IPS-18a (cell line): ENCODE data around the gene SH3BP1.
"Not testable (repeated sequence)": the region's sequence is repeated elsewhere in the genome, so short reads cannot be mapped to it uniquely, and the experiment has no call there.

Source experiments
- H3K27ac ChIP-seq: one replicate; pipeline ENCODE4 v1.5.1; 2013; ENCODE audit warnings: low read length
- H3K27me3 ChIP-seq: one replicate; pipeline ENCODE4 v1.6.1; 2013; ENCODE audit warnings: mild to moderate bottlenecking, low read length; ENCODE audit not compliant: control insufficient read depth, insufficient read depth
- H3K36me3 ChIP-seq: one replicate; pipeline ENCODE4 v1.6.1; 2013; ENCODE audit warnings: low read depth, low read length; ENCODE audit not compliant: control insufficient read depth
- H3K4me1 ChIP-seq: one replicate; pipeline ENCODE4 v1.6.1; 2013; ENCODE audit warnings: low read depth, low read length; ENCODE audit not compliant: control insufficient read depth
- H3K4me3 ChIP-seq: one replicate; pipeline ENCODE4 v1.5.1; 2013; ENCODE audit warnings: low read length
- H3K9ac ChIP-seq: one replicate; pipeline ENCODE4 v1.6.1; 2013; ENCODE audit warnings: mild to moderate bottlenecking, low read length, moderate library complexity
- H3K9me3 ChIP-seq: one replicate; pipeline ENCODE4 v1.6.1; 2013; ENCODE audit warnings: low read depth, low read length; ENCODE audit not compliant: control insufficient read depth

SH3BP1 gene

DNA sequence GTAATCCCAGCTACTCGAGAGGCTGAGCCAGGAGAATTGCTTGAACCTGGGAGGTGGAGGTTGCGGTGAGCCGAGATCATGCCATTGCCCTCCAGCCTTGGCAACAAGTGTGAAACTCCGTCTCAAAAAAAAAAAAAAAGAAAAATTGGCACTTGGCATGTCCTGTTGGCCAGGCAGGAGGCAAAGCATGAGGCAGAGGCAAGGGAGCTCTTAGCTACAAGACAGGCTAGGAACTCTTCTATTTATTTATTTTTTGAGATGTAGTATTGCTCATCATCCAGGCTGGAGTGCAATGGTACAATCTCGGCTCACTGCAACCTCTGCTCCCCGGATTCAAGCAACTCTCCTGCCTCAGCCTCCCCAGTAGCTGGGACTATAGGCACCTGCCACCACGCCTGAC lies 54.7 kb downstream of the SH3BP1 start:
- H3K4me1 ChIP-seq, H3K27ac ChIP-seq, H3K27me3 ChIP-seq, H3K9ac ChIP-seq, H3K4me3 ChIP-seq, H3K9me3 ChIP-seq: not testable (repeated sequence)
- H3K36me3 ChIP-seq, result peaks cover 21% of the 10 kb centered on the region

DNA sequence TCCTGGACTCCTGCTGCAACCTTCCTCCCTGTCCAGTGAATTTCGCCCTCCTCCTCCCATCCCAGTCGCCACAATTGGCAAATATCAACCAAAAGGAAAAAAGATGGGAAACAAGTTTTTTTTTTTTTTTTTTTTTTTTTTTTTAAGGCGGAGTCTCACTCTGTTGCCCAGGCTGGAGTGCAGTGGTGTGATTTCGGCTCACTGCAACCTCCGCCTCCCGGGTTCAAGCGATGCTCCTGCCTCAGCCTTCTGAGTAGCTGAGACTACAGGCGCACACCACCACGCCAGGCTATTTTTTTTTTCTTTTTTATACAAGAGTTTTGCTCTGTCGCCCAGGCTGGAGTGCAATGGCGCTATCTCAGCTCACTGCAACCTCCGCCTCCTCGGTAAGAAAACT lies 56.8 kb downstream of the SH3BP1 start:
- Histone ChIP-seq H3K36me3 (peaks cover 17% of the 10 kb centered on the region), H3K4me3 (peak overlapping the region; percentile 77)
- not testable (repeated sequence) for H3K27ac ChIP-seq, H3K9me3 ChIP-seq, H3K4me1 ChIP-seq, H3K9ac ChIP-seq, H3K27me3 ChIP-seq

DNA sequence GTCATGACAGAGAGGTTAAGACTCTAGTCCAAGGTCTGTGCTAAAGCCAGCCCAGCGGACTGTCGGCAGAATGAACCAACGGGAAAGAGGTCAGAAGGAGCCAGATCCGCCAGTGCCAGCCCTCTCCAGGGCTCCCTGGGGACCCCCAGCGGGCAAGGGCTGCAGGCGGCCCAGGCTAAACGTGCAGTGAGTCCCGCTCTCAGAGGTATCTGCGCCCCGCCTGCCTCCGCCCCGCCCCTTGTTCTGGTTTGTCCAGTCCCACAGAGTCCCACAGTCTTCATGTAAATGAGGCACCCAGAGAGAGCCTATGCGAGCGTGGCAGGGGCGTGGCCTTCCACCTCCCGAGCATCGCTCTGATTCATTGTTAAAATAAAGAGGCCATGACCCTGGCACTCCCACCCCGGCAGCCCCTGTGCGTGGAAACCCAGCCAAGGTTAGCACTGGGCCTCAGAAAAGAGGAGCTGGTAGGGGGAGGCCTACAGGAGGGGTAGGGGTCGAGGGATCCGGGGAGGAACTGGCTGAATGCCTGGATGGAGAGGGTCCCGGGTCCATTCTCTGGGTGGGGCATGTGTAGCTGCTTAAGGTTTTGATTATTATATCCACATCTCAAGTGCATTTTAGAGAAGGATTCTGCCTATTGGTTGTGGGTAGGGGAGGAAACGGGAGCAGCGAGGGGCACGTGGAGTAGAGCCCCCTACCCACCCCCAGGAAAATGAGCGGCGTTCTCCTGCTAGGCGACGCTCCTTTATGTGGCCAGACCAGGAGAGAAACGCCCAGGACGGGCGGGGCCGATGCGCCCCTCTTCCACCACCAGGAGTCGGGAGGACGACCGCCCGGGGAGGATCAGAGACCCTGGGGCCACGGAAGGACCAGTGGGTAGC lies 57.4 kb downstream of the SH3BP1 start, which contains the start of gene TRIOBP:
TSS of gene TRIOBP (plus strand) at position 392 of the 881 bp plus-strand sequence. CDS start 4,318 bp downstream, outside the sequence.
- Histone ChIP-seq H3K4me3 (peak within 1 kb of the TSS; percentile 77), H3K4me1 (no peaks in the 10 kb centered on the region), H3K9ac (peak within 1 kb of the TSS; percentile 71)

DNA sequence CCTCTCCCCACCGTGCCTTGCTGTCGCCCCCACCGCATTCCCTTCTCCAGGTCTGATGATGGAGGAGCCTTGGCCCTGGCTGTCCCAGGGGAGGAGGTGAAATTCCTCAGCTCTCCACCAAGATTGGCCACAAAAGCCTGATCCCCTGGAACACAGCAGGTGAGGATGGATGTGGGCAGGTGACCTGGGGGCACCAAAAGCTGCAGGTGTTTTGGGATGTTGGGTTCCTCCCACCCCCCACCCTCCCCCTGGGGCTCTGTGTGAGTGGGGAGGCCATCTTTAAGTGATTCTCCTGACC lies 58.0 kb downstream of the SH3BP1 start:
- H3K4me1 ChIP-seq, result no peaks in the 10 kb centered on the region
- no peaks in the 10 kb centered on the region for H3K9me3 ChIP-seq
- peak overlapping the region; percentile 71 for H3K9ac ChIP-seq
- peaks cover 18% of the 10 kb centered on the region for H3K36me3 ChIP-seq
- peak overlapping the region; percentile 77 for H3K4me3 ChIP-seq
- H3K27me3 ChIP-seq, result no peaks in the 10 kb centered on the region
- H3K27ac ChIP-seq, result peak overlapping the region; percentile 26

More for the DNA sequence above, 57.4 kb downstream of the SH3BP1 start, which contains the start of gene TRIOBP:
- Histone ChIP-seq H3K36me3 (peaks cover 17% of the 10 kb centered on the region), H3K27me3 (no peaks in the 10 kb centered on the region), H3K27ac (peak within 1 kb of the TSS; percentile 26), H3K9me3 (no peaks in the 10 kb centered on the region)

DNA sequence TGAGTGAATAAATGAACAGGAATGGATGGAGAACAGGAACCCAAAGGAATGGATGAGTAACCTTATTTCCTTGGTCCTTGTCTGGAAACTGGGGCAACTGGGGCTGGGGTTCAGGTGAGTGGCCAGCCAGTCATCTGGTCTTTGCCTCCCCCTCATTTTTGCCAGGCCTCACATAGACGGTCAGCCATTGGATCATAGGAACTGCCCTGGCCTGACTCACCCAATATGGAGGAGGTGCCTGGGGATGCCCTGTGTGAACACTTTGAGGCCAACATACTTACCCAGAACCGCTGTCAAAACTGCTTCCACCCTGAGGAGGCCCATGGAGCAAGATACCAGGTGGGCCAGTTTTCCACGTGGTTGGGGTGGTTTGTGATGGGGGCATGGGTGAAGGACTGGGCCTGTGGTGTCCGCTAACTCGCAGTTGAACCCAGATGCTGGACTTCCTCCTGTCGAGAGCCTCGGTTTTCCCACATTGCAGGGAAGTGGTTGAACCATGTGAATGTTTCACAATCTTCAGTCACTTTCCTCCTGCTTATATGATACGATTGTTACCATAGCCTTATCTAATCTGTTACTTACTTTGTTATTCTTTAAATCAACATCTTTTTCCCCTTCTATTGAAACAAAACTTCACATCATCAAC lies 61.8 kb downstream of the SH3BP1 start:
- peaks cover 39% of the 10 kb centered on the region for H3K36me3 ChIP-seq
- no peak overlapping the region for H3K27ac ChIP-seq
- no peaks in the 10 kb centered on the region for H3K27me3 ChIP-seq
- no peaks in the 10 kb centered on the region for H3K9me3 ChIP-seq
- no peak overlapping the region for H3K4me3 ChIP-seq
- H3K4me1 ChIP-seq, result no peaks in the 10 kb centered on the region
- H3K9ac ChIP-seq, result no peak overlapping the region

DNA sequence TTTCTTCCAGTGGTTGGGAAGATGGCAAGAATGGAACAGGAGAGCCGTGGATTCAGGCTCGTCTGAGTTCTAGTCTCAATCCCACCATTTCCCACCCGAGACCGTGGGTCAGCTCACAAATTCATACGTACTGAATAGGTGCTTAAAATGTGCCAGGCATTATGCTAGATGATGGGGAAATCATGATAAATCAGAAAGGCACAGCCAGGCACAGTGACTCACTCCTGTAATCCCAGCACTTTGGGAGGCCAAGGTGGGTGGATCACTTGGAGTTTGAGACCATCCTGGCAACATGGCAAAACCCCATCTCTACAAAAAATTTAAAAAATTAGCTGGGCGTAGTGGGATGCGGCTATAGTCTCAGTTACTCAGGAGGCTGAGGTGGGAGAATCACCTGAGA lies 64.4 kb downstream of the SH3BP1 start:
- Histone ChIP-seq H3K9ac (no peak overlapping the region), H3K27ac (no peak overlapping the region), H3K36me3 (peaks cover 39% of the 10 kb centered on the region), H3K4me3 (no peak overlapping the region), H3K4me1 (no peaks in the 10 kb centered on the region), H3K27me3 (no peaks in the 10 kb centered on the region), H3K9me3 (no peaks in the 10 kb centered on the region)

DNA sequence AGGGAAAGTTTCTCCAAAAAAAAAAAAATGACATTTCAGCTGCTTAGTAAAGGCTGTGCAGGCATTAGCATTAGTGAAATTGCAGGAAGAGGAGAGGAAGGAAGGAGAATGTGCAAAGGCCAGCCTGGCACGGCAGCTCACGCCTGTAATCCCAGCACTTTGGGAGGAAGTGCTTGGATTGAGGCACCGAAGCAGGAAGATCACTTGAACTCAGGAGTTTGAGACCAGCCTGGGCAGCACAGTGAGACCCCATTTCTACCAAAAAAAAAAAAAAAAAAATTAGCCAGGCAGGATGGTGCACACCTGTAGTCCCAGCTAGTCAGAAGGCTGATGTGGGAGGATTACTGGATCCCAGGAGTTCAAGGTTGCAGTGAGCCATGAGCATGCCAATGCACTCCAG lies 65.2 kb downstream of the SH3BP1 start:
- Histone ChIP-seq H3K4me1 (no peaks in the 10 kb centered on the region), H3K27me3 (no peaks in the 10 kb centered on the region)

DNA sequence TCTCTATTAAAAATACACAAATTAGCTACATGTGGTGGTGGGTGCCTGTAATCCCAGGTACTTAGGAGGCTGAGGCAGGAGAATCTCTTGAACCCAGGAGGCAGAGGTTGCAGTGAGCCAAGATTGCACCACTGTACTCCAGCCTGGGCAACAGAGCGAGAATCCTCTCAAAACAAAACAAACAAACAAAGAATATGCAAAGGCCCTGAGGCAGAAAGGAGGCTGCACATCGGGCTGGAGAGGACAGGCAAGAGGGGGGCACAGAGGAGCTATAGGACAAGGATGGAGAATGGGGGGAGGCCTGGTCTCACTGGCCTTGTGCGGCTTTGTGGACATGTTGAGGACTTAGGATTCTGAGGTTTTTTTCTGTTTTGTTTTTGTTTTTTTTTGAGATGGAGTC lies 65.7 kb downstream of the SH3BP1 start:
- no peaks in the 10 kb centered on the region for H3K9me3 ChIP-seq
- H3K36me3 ChIP-seq, result peaks cover 40% of the 10 kb centered on the region
- no peak overlapping the region for H3K4me3 ChIP-seq
- no peak overlapping the region for H3K9ac ChIP-seq
- no peaks in the 10 kb centered on the region for H3K27me3 ChIP-seq
- H3K4me1 ChIP-seq, result no peaks in the 10 kb centered on the region
- no peak overlapping the region for H3K27ac ChIP-seq

More for the DNA sequence above, 65.2 kb downstream of the SH3BP1 start:
- H3K36me3 ChIP-seq, result peaks cover 37% of the 10 kb centered on the region
- no peak overlapping the region for H3K27ac ChIP-seq
- no peaks in the 10 kb centered on the region for H3K9me3 ChIP-seq
- no peak overlapping the region for H3K9ac ChIP-seq
- H3K4me3 ChIP-seq, result no peak overlapping the region
